Cardiac fibroblast (primary cell): ENCODE measurements around the gene HK1.

Experiments
- DNase-seq, 2 donors: peaks; one replicate each; pipeline versions ENCODE4 v3.0.0 to v3.0.0-alpha.2; 2010; ENCODE audit warnings: low read depth in 2 of 2
- H3K4me3 ChIP-seq, 2 donors: replicated peaks in 1 of 2; 1 replicate in 1 of 2; 2 replicates in 1 of 2; pipeline ENCODE4 v1.5.1; 2011; ENCODE audit warnings: low read depth in 2 of 2, low read length in 2 of 2, mild to moderate bottlenecking in 2 of 2, moderate library complexity in 1 of 2
- TF ChIP-seq, protein P1 (sequence below): IDR thresholded peaks from one replicate; pipeline ENCODE4 v1.5.1; 2011; ENCODE audit warnings: low read depth, mild to moderate bottlenecking, low read length, inconsistent platforms

Gene HK1

GRCh38 chr10:69353977-69354635 lies 75.8 kb downstream of the HK1 start:
- TF ChIP-seq, protein P1, sequence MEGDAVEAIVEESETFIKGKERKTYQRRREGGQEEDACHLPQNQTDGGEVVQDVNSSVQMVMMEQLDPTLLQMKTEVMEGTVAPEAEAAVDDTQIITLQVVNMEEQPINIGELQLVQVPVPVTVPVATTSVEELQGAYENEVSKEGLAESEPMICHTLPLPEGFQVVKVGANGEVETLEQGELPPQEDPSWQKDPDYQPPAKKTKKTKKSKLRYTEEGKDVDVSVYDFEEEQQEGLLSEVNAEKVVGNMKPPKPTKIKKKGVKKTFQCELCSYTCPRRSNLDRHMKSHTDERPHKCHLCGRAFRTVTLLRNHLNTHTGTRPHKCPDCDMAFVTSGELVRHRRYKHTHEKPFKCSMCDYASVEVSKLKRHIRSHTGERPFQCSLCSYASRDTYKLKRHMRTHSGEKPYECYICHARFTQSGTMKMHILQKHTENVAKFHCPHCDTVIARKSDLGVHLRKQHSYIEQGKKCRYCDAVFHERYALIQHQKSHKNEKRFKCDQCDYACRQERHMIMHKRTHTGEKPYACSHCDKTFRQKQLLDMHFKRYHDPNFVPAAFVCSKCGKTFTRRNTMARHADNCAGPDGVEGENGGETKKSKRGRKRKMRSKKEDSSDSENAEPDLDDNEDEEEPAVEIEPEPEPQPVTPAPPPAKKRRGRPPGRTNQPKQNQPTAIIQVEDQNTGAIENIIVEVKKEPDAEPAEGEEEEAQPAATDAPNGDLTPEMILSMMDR = no peak
- DNase-seq = no peak
- no peak overlapping the region for H3K4me3 ChIP-seq

DNA sequence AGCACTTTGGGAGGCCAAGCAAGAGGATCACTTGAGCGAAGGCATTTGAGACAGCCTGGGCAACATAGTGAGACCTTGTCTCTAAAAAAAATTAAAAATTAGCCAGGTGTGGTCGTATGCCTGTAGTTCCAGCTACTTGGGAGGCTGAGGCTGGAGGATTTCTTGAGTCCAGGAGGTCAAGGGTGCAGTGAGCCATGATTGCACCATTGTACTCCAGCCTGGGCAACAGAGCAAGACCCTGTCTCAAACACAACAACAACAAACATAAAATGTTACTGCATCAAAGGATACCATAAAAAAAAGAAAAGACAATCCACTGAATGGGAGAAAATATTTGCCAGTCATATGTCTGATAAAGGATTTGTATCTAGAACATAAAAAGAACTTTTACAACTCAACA lies 77.9 kb downstream of the HK1 start:
- TF ChIP-seq, protein P1 = no peak
- DNase-seq = no peak
- no peak overlapping the region for H3K4me3 ChIP-seq

- DNase-seq = no peak
- TF ChIP-seq, protein P1 = no peak
- H3K4me3 ChIP-seq = no peak overlapping the region
These were observed 80.0 kb downstream of the HK1 start for GRCh38 chr10:69358148-69358795.

DNA sequence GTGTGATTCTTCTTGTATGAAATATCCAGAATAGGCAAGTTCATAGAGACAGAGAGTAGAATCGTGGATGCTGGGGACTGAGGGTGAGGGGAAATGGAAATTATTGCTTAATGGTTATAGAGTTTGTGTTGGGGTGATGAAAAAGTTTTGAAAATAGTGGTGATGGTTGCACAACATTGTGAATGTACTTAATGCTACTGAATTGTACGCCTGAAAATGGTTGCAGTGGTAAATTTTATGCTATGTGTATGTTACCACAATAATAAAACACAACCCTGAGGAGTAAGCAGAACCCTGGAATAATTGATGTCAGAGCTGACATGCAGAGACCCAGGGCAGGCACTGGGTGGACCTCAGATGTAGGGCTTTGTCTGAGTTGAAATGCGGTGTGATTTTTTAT lies 80.9 kb downstream of the HK1 start:
- peak; percentile 58 to 65 for DNase-seq
- TF ChIP-seq, protein P1 = no peak
- H3K4me3 ChIP-seq = no peak overlapping the region

- H3K4me3 ChIP-seq = no peak overlapping the region
- TF ChIP-seq, protein P1 = no peak
- no peak for DNase-seq
These were observed 81.3 kb downstream of the HK1 start for GRCh38 chr10:69359594-69359993.

DNA sequence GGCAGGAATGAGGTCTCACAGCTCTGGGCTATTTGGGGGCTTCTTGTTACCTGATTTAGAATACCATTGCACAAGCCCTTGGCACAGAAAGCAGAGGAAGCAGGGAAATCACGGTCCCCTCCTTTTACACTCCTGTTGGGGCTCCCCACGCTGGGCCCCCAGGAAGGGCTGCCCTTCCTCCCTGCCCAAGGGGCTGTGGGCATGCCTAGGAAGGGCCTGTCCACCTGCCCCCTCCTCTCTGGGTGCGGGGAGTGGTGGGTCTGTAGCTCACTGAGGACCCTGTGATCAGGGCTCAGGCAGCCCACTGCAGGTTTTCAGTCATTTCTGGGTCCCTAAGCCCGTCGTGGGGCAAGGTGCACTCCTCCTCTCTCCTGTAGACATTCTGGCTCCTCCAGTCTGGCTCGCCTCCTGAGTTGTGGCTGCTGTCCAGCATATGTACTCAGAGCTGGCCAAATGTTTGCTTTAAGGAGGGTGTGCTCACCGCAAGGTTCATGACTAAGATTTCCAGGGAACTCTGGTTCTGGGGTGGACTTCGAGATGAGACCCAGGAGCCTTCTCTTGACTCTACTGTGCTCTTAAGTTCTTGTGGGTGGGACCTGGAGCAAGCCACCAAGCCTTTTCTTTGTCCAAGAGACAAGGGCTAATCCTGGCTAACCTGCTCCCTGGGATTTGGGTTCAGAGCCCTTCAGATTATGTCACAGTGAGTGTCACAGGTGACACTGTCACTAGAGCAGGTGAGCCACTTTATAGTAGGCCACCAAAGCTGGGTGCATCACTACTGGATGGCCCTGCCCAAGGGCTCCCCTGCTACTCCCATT lies 82.4 kb downstream of the HK1 start:
- H3K4me3 ChIP-seq = no peak overlapping the region
- TF ChIP-seq, protein P1 = no peak
- peak; percentile 89 to 94 for DNase-seq
